Psoas muscle (tissue), 8 donors: ENCODE data around the gene ADCYAP1. TPM values are rescaled to one million over a fixed set of nuclear protein-coding genes. Genes with fewer than 3 reads are reported as not detected.
A peak's percentile ranks its signal among the peaks of the same experiment; 100 is the strongest.

Experiments
- ATAC-seq, 4 donors: fragments of 200-7000 bp; cut with Tn5 transposase; one replicate each; pipeline ENCODE4 v1.9.1; 2020; ENCODE audit warnings: moderate library complexity in 3 of 4, mild to moderate bottlenecking in 2 of 4
- DNase-seq, 2 donors: peaks; one replicate each; pipeline ENCODE4 v3.0.0-alpha.2; 2020
- H3K27ac ChIP-seq: fragments of 200-600 bp; one replicate; pipeline ENCODE4 v1.8.0; 2022
- H3K27me3 ChIP-seq, 3 donors: fragments of 200-600 bp in 1 of 3; one replicate each; pipeline versions ENCODE4 v1.6.1 to v1.8.0; 2013 to 2022; ENCODE audit warnings: low read length in 2 of 3, mild to moderate bottlenecking in 2 of 3, moderate library complexity in 1 of 3; ENCODE audit not compliant: insufficient read depth in 3 of 3
- H3K36me3 ChIP-seq, 2 donors: fragments of 200-600 bp in 1 of 2; one replicate each; pipeline versions ENCODE4 v1.6.1 to v1.8.0; 2013 to 2022; ENCODE audit warnings: low read depth in 1 of 2, mild to moderate bottlenecking in 1 of 2, moderate library complexity in 1 of 2; ENCODE audit not compliant: insufficient read depth in 1 of 2
- H3K4me1 ChIP-seq: fragments of 200-600 bp; one replicate; pipeline ENCODE4 v1.8.0; 2022
- H3K4me3 ChIP-seq: fragments of 200-600 bp; one replicate; pipeline ENCODE4 v1.8.0; 2022; ENCODE audit warnings: mild to moderate bottlenecking
- H3K9me3 ChIP-seq: fragments of 200-600 bp; one replicate; pipeline ENCODE4 v1.8.0; 2022
- WGBS, 3 donors: extraction: QIAGEN DNeasy Blood & Tissue Kit; methylation state at CpG; one replicate each; pipeline versions ENCODE4 v1.1.6 to v1.1.7; 2013; 5-methylcytosine and 5-hydroxymethylcytosine counted together
- intact Hi-C, 2 donors: fragments of 100-400 bp; cut with DNase I; formaldehyde crosslinking; loops; one replicate each; pipeline versions ENCODE4 v1.11.0 to v1.14.2; 2022
- polyA plus RNA-seq, 3 donors: library from polyadenylated mRNA; stranded (reverse); fragments of 200-250 nt; gene quantifications; one replicate each; pipeline ENCODE4 v1.2.3, GENCODE V29; 2013
- total RNA-seq, 4 donors: library from RNA; stranded (reverse); fragmentation: NEBNext Ultra II Directional in 2 of 4; extraction: Animal tissue kit (Norgen Biotek cat#: 25700) in 2 of 4; gene quantifications; one replicate each; pipeline versions ENCODE4 v1.2.1 to v1.2.4, GENCODE V29; 2021 to 2023
- TF ChIP-seq, protein P1 (sequence below): fragments of 200-600 bp; IDR thresholded peaks from one replicate; pipeline ENCODE4 v1.8.0; 2022; ENCODE audit warnings: antibody characterized with exemption
- donor health status: healthy with polysubstance abuse.
- donor health status: DM: no; HTN: no; CAD: no; lungs with moderate emphysema.
- donor health status: Bipolar disorder and iron deficiency.
- donor health status: healthy.
- donor health status: DM: yes; HTN: yes; CAD: no.
- donor health status: DM: no; HTN: no; CAD: no.
- donor health status: DM: no; HTN: no; CAD: no.
- donor health status: DM: yes; HTN: yes; CAD: no.

ADCYAP1 gene
- total and polyA plus RNA-seq, 7 donors = 0.03 to 0.21 (median 0.05) TPM; not detected in 3

- H3K4me3 ChIP-seq = no peak overlapping the region
- H3K27me3 ChIP-seq = peaks cover 2 to 7% (median 6%) of the 10 kb centered on the region in 3 donors
- WGBS, 3 donors = 65 to 78% (median 70%) methylated on average over 1 of the region's 1 CpG
- H3K9me3 ChIP-seq = no peaks in the 10 kb centered on the region
- H3K36me3 ChIP-seq = no peaks in the 10 kb centered on the region
- ATAC-seq (no peak), DNase-seq (no peak)
- TF ChIP-seq, protein P1, sequence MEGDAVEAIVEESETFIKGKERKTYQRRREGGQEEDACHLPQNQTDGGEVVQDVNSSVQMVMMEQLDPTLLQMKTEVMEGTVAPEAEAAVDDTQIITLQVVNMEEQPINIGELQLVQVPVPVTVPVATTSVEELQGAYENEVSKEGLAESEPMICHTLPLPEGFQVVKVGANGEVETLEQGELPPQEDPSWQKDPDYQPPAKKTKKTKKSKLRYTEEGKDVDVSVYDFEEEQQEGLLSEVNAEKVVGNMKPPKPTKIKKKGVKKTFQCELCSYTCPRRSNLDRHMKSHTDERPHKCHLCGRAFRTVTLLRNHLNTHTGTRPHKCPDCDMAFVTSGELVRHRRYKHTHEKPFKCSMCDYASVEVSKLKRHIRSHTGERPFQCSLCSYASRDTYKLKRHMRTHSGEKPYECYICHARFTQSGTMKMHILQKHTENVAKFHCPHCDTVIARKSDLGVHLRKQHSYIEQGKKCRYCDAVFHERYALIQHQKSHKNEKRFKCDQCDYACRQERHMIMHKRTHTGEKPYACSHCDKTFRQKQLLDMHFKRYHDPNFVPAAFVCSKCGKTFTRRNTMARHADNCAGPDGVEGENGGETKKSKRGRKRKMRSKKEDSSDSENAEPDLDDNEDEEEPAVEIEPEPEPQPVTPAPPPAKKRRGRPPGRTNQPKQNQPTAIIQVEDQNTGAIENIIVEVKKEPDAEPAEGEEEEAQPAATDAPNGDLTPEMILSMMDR = no peak
- intact Hi-C loops = no loop called here
- no peaks in the 10 kb centered on the region for H3K4me1 ChIP-seq
- H3K27ac ChIP-seq = no peak overlapping the region
These were observed 8.4 kb upstream of the ADCYAP1 start for GRCh38 chr18:896315-896714.

GRCh38 chr18:901761-902160 lies 2.9 kb upstream of the ADCYAP1 start:
- no peaks in the 10 kb centered on the region for H3K9me3 ChIP-seq
- TF ChIP-seq, protein P1 = no peak
- no peak for DNase-seq
- intact Hi-C loops = no loop called here
- H3K36me3 ChIP-seq = no peaks in the 10 kb centered on the region
- H3K27me3 ChIP-seq = peaks cover 2 to 60% (median 21%) of the 10 kb centered on the region in 3 donors
- peaks cover 7% of the 10 kb centered on the region for H3K4me1 ChIP-seq
- ATAC-seq = no peak
- H3K27ac ChIP-seq = no peak overlapping the region
- H3K4me3 ChIP-seq = no peak overlapping the region

DNA sequence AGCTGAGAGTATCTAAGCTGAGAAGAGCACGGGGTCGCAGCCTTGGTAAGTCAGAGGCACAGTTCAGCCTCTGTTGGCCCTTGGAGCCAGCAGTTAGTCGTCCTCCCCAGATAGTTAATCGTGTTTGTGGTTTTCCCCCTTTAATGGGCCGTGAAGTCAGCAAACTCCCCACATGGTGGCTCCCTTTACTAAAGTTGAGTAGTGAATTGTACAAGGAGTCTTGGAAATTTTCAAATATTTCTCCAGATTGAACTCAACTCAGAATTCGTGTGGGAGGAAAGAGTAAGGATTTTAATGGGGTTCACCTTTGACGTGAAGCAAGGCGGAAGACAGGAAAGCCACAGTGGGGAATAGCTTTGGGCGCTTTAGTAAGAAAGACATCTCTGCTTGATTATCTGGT lies 2.4 kb upstream of the ADCYAP1 start:
- intact Hi-C loops = no loop called here
- H3K4me3 ChIP-seq = no peak overlapping the region
- peaks cover 2 to 65% (median 21%) of the 10 kb centered on the region in 3 donors for H3K27me3 ChIP-seq
- no peak overlapping the region for H3K27ac ChIP-seq
- ATAC-seq (no peak), DNase-seq (no peak)
- H3K4me1 ChIP-seq = peaks cover 12% of the 10 kb centered on the region
- 20 to 25% (median 21%) methylated on average over 9 of the region's 9 CpGs for WGBS, 3 donors
- TF ChIP-seq, protein P1 = no peak
- no peaks in the 10 kb centered on the region for H3K36me3 ChIP-seq
- no peaks in the 10 kb centered on the region for H3K9me3 ChIP-seq

DNA sequence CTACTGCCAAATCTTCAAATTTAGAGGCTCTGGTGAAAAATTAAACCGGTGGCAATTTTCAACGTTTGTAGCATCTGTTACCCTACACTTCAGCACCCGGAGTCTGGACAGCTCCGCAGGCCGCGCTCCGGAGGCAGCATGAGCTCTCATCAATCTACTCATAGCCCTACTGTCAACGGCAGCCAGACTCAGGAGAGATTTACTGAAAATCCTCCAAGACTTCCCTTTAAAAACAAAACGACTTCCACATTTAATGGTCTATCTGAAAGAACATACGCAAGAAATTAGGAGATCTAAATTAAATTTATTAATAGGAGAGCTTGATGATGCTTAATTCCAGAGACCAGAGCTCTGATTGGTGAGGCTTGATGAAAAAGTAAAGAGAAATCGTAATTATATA lies 970 bp upstream of the ADCYAP1 start:
- Histone ChIP-seq H3K4me1 (peaks cover 22% of the 10 kb centered on the region), H3K36me3 (no peaks in the 10 kb centered on the region), H3K27ac (no peak overlapping the region), H3K9me3 (no peaks in the 10 kb centered on the region), H3K27me3 (peaks cover 2 to 79% (median 32%) of the 10 kb centered on the region in 3 donors), H3K4me3 (no peak overlapping the region)
- 4 to 5% (median 4%) methylated on average over 11 of the region's 11 CpGs for WGBS, 3 donors
- ATAC-seq (no peak), DNase-seq (peak; percentile 43 to 68)
- intact Hi-C loops = no loop called here
- TF ChIP-seq, protein P1 = no peak

- Histone ChIP-seq H3K4me1 (peaks cover 22% of the 10 kb centered on the region), H3K4me3 (no peak overlapping the region), H3K27me3 (peaks cover 0 to 97% (median 44%) of the 10 kb centered on the region in 3 donors), H3K27ac (no peak overlapping the region), H3K36me3 (no peaks in the 10 kb centered on the region), H3K9me3 (no peaks in the 10 kb centered on the region)
- 3% methylated on average over 30 to 33 of the region's 33 CpGs for WGBS, 3 donors
- TF ChIP-seq, protein P1 = no peak
- ATAC-seq = no peak
- intact Hi-C loops = no loop called here
- no peak for DNase-seq
These were observed 756 bp downstream of the ADCYAP1 start for GRCh38 chr18:905307-905947.
